Measurements from ENCODE around the gene C15orf39.

GRCh38 chr15:75172284-75172820, 29.3 kb upstream of the C15orf39 start:
- TF ChIP-seq EZH2 (IDR thresholded peaks at IDR 0.05; ENCODE audit: borderline replicate concordance, low read length) (no peak), CTCF (IDR thresholded peaks at IDR 0.05; ENCODE audit: low read length) (no peak)

Data from OCI-LY1 (cell line).